ENCODE results near the gene SH3TC1.

DNA sequence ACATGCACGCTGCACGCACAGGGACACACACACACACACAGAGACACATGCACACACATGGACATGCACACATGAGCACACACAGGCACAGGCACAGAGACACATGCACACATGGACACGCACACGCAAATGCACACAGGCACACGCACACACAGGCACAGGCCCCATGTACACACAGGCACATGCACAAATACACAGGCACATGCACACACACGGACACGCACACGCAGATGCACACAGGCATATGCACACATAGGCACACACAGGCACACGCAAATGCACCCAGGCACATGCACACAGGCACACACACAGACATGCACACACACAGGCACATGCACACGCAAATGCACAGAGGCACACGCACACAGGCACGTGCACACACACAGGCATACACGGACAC is 40.1 kb downstream of the SH3TC1 start:
- TF ChIP-seq, protein P1, sequence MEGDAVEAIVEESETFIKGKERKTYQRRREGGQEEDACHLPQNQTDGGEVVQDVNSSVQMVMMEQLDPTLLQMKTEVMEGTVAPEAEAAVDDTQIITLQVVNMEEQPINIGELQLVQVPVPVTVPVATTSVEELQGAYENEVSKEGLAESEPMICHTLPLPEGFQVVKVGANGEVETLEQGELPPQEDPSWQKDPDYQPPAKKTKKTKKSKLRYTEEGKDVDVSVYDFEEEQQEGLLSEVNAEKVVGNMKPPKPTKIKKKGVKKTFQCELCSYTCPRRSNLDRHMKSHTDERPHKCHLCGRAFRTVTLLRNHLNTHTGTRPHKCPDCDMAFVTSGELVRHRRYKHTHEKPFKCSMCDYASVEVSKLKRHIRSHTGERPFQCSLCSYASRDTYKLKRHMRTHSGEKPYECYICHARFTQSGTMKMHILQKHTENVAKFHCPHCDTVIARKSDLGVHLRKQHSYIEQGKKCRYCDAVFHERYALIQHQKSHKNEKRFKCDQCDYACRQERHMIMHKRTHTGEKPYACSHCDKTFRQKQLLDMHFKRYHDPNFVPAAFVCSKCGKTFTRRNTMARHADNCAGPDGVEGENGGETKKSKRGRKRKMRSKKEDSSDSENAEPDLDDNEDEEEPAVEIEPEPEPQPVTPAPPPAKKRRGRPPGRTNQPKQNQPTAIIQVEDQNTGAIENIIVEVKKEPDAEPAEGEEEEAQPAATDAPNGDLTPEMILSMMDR (IDR thresholded peaks at IDR 0.05; ENCODE audit: low read depth, low read length, poor library complexity, severe bottlenecking), result no peak
- TF ChIP-seq EZH2phosphoT487 (IDR thresholded peaks at IDR 0.05; ENCODE audit: borderline replicate concordance, low read length), result no peak
